Stimulated activated CD4-positive, alpha-beta T cell treated with anti-CD3 and anti-CD28 coated beads, Interleukin-15, amount 100 ng/mL, for 48 hours (primary cell): Measurements from ENCODE around the gene SLC35A4.

ENCODE experiments used
- DNase-seq, 2 donors: peaks; one replicate each; pipeline ENCODE4 v3.0.0-alpha.2; 2020; ENCODE audit warnings: low read depth in 2 of 2

The SLC35A4 gene, protein sequence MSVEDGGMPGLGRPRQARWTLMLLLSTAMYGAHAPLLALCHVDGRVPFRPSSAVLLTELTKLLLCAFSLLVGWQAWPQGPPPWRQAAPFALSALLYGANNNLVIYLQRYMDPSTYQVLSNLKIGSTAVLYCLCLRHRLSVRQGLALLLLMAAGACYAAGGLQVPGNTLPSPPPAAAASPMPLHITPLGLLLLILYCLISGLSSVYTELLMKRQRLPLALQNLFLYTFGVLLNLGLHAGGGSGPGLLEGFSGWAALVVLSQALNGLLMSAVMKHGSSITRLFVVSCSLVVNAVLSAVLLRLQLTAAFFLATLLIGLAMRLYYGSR

DNA sequence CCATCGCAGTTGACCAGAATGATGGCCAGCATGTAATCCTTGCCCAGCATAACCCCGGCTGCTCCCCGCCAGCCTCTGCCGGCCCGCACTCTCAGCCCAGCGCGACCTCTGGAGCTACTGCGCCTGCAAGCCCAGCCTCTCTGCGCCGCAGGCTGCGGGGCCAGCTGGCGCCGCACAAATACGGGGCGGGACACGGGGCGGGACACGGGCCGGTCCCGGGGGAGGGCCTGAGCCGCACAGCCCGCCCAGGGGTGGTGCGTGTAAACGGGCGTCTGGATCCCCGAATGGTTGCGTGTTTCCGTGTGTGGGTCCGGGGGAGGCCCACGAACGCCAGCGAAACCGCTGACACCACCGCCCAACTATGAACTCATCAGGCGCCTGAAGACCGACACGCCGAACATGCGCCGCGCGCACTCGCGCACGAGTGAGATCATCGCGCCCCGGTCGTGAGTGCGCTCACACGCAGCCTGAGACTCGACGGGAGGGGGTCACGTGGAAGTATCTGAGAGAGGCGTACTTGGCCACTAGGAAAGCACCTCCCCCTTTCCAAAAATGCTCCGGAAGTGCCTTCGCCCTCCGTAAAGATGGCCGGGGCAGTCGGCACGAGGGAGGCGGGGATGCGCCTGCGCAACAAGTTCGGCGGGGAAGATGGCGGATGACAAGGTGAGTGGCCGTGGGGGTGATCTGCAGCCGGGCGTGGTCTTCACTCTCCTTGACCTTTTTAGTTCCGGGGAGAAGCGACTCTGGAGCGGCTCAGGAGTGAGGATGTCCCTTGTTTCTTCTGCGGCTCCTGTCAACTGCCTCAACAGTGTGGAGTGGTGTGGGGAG lies at the start of gene SLC35A4, which contains the start of gene APBB3:
Gene SLC35A4 (plus strand): TSS at position 633 of the 828 bp plus-strand sequence. CDS start 2,342 bp downstream, outside the sequence.
Gene APBB3 (minus strand): TSS at position 403 of the 828 bp plus-strand sequence. CDS start 353 bp downstream, at position 50.
- peak; percentile 93 to 95 for DNase-seq

DNA sequence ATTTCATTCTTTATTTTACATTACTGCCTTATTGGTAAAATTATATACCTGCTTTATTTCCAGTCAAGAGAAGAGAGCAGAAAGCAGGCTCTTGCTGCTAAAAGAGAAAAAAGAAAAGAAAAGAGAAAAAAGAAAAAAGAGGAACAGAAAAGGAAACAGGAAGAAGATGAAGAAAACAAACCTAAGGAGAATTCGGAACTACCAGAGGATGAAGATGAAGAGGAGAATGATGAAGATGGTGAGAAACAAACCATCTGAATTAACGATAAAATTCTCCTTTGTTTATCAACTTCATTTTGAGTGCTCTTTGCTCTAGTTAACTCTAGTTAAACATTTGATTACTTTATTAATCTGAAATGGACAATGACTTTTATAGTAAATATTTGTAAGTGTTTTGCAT lies 40.6 kb upstream of the SLC35A4 start:
- DNase-seq: no peak

DNA sequence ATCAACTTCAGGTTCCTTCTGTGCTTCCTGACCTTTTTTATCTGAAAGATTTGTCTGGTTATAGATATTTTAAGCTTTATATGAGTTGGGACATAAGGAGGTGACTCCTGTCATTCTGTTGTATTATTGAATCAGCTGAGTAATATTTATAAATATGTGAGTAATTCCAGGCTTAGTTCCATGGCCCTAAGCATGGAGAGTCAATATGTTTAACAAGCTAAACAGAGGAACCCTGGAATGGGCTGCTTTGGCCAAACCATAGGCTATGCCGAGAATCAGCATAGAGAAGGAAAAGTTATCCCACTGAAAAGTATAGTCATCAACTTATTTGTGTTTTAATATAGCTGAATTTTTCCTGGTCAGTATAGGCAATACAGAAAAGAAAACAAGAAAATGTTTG lies 24.4 kb upstream of the SLC35A4 start:
- DNase-seq: no peak

DNA sequence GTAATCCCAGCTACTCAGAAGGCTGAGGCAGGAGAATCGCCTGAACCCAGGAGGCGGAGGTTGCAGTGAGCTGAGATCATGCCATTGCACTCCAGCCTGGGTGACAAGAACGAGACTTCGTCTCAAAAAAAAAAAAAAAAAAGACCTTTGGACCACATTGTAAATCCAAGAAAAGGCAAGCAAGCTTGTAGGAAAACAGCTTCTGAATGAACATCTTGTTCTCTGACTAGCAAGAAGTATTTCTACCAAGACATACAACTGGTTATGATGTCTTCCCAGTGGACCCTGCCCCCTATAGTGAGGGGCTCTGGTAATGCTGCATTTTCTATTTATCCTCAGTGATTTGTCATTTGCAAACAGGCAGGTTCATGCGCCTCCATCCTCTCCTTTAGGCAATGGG lies 21.7 kb upstream of the SLC35A4 start:
- no peak for DNase-seq

DNA sequence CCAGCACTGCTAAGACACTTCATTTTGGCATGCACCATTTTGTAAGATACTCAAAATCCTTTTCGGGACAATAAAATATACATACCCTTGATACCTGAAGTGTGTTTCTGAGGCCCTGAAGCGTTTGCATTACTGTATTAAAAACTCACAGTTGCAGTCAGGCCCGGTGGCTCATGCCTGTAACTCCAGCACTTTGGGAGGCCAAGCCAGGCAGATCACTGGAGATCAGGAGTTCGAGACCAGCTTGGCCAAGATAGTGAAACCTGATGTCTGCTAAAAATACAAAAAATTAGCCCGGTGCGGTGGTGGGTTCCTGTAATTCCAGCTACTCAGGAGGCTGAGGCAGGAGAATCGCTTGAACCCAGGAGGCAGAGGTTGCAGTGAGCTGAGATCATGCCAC lies 19.6 kb upstream of the SLC35A4 start:
- no peak for DNase-seq

DNA sequence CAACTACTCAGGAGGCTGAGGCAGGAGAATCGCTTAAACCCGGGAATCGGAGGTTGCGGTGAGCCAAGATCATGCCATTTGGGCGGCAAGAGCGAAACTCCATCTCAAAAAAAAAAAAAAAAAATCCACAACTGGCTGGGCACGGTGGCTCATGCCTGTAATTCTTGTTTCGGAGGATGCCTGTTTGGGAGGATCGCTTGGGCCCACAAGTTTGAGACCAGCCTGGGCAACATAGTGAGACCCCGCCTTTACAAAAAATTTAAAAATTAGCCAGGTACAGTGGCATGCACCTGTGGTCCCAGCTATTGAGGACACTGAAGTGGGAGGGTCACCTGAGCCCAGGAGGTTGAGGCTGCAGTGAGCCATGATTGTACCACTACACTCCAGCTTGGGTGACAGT lies 19.0 kb upstream of the SLC35A4 start:
- no peak for DNase-seq

DNA sequence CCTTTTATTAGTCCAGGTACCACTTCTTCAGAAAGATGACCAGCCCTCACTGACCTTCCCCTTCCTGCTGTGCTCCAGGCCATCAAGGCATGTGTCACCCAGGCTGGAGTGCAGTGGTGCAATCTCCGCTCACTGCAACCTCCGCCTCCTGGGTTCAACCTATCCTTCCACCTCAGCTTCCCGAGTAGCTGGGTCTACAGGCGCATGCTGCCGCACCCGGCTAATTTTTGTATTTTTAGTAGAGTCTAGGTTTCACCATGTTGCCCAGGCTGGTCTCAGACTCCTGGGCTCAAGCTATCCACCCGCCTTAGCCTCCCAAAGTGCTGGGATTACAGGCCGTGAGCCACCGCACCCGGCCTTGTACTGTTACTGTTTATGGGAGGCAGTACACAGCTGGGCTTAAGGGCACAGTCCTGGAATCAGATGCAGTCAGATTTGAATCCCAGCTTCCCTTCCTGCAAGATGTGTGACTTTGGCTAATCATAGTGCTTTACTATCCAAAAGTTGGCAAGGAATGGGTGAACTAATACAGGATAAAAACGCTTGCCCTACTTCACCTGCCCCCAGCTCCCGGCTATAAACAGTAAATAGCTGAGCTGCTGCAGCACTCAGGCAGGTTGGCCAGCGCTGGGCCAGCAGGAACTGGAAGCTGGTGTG lies 17.6 kb upstream of the SLC35A4 start:
- DNase-seq: no peak

DNA sequence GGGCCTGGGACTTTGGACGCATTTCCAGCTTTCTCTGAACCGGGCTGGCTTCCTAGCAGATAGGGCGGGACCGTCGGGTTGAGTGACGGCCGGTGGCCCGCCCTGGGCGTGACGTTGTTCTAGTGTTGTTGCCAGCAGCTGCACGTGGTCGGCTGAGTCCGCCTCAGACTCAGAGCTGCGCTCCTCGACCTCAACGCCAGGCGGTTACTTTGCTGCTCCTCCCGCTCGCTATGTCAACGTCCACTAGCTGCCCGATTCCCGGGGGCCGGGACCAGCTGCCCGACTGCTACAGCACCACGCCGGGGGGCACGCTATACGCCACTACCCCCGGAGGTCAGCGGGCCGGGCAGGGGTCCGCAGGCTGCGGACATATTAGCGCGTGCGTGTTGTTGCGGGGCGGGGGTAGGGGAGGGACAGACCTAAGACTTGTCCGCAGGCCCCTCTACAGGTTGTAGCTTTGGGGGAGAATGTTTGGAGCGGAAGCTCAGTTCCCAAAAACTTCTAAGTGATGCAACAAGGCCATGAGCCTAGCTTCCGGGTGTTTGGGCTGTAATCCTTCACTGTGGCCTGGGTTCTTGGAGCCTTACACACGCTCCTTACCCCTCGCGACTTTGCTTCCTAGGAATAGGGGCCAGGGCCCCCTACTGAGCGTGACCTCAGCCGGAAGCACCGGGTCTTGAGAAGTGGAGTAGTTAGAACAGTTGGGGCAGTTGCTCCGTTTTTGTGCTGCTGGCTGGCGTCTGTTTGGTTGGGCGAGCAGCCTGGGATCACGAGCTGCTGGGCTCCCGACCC lies 16.9 kb upstream of the SLC35A4 start, which contains the start of gene EIF4EBP3:
Gene EIF4EBP3 (plus strand): TSS at position 155 of the 792 bp plus-strand sequence. CDS start 76 bp downstream, at position 231.
- DNase-seq: peak; percentile 81 to 82

DNA sequence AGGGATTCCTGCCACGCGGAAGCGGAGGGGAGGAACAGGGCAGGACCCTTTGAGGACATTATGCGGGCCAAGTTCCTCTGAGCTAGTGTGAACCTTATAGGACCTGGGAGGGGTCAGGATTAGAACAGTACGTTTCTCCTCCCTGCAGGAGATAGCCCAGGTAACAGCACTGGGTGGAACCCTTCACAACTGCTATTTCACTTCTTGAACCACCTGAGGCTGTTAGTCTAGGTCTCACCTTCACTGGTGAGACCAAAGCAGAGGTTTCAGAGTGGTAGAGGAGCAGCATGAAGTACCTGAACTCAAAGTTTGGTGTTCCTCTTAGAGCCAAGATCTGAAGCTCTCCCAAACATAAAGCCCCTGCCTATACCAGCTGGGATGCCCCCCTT lies 16.3 kb upstream of the SLC35A4 start:
- no peak for DNase-seq

DNA sequence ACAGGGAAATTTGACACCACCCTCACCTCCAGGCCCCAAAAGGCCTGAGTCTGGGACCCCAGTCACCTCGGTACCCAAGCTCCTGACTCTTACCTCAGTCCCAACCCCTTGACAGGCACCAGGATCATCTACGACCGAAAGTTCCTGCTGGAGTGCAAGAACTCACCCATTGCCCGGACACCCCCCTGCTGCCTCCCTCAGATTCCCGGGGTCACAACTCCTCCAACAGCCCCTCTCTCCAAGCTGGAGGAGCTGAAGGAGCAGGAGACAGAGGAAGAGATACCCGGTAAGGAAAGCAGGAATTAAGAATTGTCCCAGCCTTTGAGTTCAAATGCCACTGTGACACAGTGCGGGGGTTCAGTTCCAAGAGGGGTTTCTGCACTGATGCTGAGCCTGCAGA lies 15.8 kb upstream of the SLC35A4 start:
- no peak for DNase-seq

DNA sequence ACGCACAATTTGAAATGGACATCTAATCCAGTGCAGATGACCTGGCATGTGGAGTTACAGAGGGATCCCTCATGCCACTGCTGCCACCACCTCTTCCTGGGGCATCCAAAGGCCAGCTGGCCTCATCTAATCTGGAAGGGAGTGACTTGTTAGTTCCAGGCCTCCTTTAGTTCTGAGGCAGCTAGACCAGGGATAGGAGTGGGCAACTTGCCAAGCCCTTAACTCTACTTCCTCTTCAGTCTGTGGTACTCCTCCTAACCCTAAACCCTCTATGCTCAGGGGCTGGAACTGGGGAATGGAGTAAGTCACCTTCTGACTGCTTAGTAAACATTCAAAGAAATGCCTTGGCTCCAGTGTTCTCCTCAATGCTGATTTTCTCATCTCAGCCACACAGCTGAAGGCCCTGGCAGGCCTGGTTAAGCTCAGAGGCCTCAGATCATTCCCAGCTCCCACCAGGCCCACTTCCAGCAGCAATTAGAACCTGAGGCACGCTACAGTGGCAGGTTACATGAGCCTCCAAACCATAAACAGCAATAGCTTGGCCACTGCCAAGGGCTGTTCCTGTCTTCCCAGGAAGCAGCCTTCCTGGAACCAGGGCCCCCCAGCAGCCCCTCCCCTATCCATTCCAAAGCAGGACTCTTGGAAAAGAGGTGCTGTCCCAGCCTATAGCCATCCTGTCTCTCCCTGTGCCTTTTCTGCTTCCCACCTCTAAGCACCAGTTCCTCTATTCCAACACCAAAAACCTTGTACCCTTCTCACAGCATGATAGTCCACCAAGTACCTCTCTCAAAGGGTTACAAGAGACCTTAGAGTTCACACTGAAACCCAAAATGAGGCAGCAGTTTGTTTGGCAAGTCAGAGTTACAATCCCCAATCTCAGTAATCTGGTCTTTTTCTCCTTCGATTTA lies 15.1 kb upstream of the SLC35A4 start:
- DNase-seq: no peak

DNA sequence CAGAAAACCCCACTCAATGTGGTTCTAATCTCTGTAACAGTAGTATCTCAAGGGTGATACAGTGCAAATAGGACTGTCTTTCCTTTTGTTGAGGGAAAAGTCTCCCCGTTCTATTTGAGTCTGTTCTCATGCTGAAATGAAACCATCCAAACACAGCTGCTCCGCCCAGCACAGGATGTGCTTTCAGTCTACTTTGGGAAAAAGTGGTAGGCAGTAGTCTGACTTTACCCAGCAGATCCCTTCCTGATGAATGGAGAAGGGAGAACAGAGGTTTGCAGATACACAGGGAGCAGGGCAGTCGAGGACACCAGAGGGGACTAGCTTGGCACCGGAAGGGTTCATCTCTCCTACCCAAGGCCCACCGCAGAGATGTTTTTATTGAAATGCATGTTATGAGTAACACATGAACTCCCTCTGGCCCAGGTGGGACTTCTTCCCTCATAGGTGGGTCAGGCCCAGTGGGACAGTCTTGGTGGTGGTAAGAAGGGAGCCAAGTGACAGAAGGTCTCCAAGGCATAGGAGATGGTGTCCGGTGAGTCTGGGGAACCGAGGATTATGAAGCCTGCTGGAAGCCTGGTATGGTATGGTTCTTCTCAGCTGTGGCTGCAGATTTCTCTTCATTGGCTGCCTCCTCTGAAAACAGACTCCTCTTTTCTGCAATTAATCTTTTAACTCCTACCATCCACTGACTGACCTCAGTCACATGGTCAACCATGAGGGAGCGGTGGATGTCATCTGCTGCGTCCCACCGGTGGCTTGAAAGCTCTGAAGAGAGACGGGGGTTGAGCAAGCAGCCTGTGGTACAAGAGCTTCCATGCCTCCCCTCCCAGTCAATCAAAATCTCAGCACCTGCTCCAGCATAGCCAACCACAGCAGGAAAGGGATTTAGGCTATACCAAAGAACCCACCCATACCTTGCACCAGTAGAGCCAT lies 14.2 kb upstream of the SLC35A4 start:
- DNase-seq: no peak

DNA sequence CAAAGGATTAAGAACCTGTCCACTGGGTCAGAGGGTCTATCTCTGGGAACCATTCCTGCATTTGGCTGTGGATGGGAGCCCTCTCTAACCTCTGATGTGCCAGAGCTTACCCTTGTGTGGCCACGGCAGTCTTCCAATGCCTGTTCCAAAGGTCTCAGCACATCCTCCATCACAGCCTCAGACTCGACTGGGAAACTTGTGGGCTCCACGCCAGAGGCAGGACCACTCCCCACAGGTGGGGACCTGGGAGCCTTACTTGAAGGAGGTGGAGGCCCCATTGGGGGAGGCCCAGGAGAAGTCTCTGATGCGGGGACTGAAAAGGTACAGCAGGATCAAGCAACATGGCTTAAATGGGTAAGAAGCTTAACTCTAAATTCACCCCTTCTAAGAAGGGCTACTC lies 12.8 kb upstream of the SLC35A4 start:
- no peak for DNase-seq

DNA sequence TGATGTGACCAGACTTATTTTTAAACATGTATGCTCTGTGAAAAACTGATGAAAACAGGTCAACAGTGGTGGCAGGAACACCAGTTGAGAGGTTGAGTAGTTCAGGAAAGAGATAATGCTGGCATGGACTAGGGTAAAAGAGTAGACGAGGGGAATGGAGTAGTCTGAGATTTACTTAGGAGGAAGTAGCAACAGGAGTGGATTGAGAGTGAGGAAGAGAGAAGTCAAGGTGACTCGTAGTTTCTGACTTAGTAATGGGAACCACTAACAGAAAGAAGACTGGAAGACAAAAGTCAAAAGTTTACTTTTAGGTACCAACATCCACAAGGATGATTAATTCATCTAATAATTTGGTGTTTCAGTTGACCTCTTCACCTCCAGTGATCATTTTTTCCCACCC lies 11.0 kb upstream of the SLC35A4 start:
- DNase-seq: no peak

DNA sequence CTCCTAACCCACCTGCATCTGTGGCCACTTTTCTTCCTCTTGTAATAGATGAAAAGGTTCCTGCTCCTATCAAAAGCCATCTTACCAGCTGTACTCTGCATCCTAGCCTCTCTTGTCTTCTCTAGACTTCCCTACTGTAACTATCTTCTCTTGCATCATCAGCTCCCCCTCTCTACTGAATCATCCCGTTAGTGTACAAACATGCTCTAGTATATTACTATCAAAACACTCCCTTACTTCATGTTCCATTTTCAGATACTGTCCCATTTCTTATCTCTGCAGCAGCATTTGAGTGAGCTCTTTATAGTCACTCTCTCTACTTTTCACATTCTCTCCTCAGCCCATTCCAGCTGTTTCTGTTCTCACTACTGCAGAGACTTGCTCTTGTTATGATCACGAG lies 10.2 kb upstream of the SLC35A4 start:
- no peak for DNase-seq

DNA sequence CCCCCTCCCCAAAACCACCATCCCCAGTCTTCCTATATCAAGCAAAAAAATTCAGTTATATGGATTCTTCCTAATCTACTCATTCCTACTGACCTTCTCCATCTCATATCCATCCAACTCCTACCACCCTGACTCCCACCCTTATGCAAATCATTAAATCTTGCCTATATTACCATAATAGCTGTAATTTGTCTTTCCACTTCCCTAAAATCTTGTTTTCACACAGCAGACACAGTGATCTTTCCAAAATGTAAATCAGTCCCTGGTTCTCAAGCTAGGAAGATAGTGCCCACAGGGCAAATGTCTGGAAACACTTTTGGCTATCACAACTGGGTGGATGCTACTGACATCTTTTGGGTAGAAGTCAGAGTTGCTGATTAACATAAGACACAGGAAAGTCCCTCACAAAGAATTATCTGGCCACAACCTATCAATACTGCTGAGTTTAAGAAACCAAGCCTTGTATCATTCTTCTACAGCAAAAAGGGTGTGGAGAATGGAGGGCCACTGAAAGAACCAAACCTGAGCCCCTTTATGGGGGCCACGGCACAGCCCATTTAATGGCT lies 8.8 kb upstream of the SLC35A4 start:
- DNase-seq: no peak

DNA sequence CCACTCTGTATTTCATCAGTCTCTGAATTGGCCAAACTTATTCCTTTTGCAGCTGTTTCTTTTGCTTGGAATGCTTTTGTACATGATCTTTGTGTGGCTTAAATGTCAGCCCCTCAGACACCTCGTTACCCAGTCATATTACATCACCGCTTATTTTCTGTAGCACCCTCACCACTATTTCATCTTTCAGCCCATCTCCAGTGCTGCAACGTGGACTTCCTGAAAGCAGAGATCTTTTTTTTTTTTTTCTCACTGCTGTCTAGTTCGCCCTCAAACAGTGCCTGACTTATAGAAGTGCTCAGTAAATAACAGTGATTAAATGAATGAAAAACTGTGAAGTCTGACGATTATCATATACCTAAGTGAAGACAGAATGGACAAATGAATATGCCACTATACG lies 8.2 kb upstream of the SLC35A4 start:
- no peak for DNase-seq

DNA sequence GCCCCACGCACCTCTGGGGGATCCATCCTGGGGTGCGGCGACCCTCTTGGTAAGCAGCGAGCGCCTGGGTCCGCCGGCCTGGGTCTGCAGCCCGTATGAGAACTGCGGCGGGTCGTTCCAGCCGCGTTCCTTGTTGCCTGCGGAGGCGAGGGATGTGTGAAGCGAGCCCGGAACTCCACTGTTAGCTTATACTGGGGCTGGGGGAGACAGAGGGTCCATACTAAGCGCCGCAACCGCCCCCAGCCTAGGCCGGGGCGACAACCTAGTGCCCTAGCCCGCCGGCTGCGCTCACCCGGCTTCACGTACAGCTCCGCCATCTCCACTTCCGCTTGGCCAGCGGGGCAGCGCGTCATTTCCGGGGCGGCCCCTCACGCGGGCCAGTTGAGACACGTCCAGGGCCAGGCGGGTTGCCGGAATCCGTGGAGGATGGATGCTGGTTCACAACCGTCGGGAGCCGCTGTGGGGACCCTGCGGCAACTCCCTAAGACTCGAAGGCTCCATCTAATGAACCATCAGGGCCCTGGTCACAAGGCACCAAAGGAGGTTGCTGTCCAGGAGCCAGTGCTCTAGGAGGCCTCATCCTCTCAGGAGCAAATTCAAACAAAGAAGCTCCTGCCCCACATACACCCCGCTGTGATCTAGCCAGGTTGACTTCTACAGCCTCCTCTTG lies 7.4 kb upstream of the SLC35A4 start, which contains the start of gene SRA1:
Gene SRA1 (minus strand): TSS at position 338 of the 670 bp plus-strand sequence. CDS start 21 bp downstream, at position 317.
- DNase-seq: peak; percentile 74 to 85
